ENCODE data around the gene WDR17.

The WDR17 gene

DNA sequence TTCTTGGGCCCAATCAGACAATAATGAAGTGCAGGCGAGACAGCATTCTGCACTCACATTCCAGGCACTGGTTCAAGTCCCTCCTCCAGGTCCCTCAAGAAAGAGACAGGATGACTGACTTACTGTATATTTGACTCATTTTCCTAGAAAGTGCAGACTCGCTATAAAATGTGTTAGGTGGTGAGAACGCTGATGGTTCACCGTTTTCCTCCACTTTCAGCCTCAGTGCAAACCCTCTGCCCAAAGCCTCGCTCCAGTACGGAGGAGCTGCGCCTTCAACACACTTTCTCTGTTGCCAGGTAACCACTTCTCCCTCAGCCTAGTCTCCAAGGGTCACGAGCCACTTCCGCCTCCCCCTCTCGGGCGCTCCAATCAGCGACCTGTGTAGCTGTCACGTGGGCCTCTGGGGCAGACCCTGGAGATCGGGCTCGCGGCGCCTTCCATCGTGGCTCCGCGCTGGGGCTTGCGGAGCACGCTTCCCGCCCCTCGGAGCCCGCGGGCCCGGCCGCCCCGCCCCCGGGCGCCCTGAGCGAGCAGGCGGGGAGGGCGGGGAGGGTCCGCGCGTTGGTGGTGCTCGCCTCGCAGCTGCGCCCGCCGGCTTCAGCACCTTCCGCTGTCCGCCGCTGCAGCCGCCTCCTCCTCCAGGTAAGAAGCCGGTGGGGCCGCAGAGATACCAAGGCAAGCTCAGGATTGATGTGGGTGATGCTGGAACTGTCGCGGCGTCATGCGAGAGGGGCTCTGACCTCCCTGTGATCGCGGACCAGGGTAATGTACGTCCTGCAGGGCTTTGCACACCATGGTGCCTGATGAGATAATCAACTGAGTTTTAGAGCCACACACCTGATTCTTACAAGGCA is at the start of gene WDR17:
Gene WDR17, plus strand, starts transcription at position 407 of the 857 bp plus-strand sequence. CDS start 45,740 bp downstream, outside the sequence.
- peak; percentile 68 for DNase-seq

DNA sequence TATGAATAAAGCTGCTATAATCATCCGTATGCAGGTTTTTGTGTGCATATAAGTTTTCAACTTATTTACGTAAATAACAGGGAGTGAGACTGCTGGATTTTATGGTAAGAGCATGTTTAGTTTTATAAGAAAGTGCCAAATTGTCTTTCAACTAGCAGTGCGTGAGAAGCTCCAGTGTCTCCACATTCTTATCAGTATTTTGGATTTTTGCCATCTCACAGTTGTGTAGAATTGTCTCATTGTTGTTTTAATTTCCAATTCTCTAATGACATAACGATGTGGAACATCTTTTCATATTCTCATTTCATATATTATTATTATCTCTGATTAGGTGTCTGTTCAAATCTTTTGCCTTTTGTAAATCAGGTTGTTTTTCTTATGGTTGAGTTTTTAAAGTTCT is 49.0 kb upstream of the WDR17 start:
- no peak for DNase-seq

DNA sequence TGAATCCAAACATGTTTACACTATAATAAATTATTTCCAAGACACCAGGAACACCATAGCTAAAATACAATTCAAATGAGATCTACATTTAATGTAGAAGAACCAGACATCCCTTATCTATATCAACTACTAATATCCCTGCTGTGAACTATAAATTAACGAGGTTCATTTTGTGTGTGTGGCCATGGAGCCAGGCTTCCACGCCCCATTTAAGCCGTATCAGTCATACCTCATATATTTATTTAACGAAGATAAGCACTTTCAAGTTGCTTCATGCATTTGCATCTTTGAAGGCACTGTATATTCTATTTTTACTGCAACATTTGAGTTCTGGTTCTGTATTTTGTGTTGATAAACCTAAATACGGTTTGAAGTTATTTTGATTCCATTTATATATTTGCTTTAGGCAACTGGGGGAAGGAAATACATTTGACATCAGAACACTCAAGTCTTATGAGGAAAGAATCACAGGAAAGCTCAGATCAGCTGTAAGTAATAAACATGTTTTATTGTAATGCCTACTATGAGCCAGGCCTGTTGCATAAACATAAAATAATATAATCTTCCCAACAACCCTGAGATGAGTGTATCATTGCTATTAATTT is 45.1 kb upstream of the WDR17 start:
- no peak for DNase-seq

DNA sequence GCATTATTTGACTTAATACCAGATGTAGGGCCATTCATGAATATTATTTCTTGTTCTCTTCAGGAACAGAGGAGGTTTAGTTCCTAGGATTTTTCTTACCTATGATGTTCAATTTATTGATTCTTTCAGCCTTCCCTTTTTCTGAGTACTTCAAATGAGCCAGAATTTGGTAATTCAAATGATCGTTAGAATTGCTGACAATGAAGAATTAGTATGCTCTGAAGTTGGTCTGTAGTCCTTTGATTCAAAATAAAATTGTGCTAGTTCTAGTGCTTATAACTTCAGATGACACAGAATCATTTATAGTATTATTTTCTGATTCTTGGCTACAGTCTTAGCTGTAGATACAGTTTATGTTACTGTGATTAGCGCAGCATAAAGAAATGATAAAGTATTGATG is 35.2 kb upstream of the WDR17 start:
- DNase-seq: no peak

DNA sequence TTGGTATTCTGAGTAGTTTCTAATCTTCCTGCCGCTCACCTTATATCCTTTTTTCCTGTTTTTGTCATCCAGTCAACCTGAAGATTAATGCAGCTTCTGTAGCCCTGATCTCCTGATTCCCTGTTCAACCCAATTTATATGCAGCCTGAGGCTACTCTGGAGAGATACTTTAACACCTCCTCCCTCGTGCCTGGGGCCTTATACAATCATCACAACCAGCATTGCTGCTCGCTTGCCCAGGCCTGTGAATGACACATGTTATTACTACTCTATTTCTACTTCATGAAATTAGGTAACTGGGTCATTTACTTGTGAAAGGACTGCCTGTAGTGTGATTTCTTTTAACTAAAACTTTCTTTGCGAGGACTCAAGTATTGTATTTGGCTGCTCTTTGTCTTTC is 33.7 kb upstream of the WDR17 start:
- DNase-seq: no peak

DNA sequence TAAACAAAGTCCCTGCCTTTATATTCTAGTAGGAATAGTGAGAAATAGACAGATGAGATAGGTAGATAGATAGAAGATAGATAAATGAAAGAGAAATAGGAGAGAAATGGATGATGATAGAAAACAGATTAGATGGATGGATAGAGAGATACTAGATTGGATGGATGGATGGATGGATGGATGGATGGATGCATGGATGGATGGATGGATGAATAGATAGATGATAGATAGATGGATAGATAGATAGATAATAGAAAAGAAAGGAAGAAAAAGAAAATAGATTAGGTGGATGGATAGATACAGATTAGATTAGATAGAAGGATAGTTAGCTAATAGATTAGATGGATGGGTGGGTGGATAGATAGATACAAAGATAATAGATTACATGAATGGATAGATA is 33.2 kb upstream of the WDR17 start:
- no peak for DNase-seq

DNA sequence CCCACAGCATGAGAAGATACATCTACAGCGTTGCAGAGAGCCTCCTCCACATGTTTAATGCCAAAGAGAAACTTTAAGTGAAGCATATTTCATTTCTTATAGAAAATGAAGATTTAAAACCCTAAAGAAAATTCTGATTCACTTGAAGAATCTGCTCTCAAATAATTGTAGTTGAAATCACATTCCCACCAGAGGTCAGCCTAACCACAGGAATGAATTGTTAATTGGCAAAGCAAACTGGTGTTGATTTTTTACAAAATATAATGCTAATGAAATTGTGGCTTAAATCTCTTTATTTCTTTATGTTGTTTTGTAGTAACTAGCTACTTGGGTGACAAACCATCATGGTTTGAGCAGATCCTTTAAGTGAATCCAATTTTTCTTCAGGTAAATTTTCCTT is 31.1 kb upstream of the WDR17 start:
- DNase-seq: no peak

DNA sequence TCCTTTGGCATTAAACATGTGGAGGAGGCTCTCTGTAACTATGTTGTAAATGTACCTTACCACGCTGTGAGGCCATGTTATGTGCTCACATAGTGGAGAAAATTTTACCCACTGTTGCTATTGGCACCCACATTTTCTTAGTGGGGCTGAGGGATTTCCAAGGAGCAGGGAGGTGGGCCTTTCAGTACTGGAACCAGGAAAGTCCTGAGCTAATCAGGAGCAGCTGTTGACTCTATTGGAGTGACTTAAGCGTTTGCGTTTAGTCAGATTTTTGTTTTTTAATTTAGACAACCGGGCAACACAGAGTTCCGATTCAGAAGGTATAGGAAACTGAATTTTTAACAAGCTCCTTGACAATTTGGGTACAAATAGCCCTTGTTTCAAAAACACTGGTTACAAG is 30.7 kb upstream of the WDR17 start:
- no peak for DNase-seq

DNA sequence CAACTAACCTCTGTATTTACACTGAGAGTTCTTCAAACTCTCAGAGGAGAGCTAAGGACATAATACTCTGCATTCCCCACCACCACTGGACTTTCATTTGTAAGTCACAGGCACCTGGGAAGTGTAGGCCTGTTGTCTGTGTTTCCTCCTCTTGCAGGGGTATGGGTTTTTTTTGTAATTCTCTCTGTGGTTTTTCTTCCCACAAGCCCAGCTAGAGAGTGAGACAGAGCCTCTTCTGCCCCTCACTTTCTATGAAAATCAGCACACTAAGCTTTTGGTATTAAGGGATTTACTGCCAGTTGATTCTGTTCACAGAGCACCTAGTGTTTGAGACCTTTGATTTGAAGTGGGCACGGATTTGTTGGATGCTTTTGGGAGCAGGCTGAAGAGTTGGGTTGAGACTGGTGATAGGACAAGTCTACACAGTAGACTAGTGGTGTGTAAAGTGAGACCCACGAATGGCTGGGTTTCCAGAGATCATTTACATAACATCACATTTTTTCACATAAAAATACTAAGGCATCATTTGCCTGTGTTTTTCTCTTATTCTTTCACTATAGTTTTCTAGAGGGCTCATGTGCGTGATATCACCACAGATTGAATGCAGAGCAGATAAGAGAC is 28.9 kb upstream of the WDR17 start:
- DNase-seq: no peak

DNA sequence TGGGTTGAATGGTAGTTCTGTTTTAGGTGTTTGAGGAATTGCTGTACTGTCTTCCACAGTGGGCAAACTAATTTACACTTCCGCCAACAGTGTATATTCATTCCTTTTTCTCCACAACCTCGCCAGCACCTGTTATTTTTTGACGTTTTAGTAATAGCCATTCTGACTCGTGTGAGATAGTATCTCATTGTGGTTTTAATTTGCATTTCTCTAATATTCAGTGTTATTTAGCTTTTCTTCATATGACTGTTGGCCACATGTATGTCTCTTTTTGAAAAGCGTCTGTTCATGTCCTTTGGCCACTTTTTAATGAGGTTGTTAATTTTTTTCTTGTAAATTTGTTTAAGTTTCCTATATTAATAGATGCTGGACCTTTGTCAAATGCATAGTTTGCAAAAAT is 26.9 kb upstream of the WDR17 start:
- no peak for DNase-seq

DNA sequence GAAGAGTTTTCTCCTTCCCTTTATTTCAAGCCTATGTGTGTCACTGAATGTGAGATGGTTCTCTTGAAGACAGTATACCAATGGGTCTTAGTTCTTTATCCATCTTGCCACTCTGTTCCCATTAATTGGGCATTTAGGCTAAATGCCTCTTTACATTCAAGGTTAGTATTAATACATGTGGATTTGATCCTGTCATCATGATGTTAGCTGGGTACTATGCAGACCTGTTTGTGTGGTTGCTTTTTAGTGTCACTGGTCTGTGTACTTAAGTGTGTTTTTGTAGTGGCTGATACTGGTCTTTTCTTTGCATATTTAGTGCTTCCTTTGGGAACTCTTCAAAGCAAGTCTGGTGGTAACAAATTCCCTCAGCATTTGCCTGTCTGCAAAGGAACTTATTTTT is 23.4 kb upstream of the WDR17 start:
- no peak for DNase-seq

DNA sequence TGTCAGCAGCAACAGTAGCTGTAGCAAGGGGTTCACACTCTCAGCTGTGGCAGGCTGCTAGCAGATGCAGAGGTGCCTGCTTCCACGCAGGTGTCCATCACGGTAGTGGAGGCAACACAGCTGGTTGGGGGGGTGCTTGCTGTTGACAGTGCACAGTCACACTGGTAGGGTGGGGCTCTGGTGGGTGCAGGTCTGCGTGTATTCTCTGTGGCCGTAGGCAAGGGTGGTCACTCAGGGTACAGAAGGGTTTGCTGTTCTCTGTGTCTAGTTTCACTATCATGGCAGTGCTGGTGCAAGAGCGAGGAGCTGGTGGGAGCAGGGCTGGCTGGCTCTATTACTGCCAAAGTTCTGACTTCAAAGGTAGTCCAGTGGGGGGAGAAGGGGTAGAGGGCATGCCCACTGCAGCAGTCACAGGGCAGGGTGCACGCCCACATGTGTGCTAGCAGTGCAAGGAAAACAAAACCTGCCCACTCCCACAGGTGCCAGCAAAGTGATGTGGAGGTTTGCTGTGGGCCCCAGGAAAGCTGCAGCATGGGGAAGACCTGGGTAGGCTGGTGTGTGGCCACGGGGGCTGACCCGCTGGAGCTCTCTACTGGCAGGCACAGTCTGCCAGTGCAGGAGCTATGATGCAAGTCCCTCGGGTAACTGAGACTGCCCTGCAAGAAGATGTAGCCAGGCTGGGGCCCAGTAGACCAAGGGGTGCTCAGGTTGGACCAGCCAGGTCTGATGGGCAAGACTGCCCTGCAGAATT is 21.6 kb upstream of the WDR17 start:
- no peak for DNase-seq

DNA sequence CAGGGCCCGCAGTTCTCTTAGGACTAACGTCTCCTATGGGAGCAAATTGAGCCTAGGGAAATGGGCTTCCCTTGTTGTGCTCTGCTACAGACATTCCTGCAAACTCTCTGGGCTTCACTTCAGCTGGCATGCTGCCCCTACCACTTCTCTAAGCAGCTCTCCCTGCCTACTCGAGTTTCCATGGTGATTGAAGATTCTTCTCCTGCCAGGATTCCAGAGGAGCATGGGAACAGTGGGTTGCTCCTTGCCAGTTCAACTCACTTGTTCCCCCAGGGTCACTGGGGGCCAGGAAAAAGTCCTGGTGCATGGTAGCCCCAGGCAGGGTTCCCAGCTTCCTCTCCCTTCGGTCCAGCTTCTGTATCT is 21.1 kb upstream of the WDR17 start:
- no peak for DNase-seq

DNA sequence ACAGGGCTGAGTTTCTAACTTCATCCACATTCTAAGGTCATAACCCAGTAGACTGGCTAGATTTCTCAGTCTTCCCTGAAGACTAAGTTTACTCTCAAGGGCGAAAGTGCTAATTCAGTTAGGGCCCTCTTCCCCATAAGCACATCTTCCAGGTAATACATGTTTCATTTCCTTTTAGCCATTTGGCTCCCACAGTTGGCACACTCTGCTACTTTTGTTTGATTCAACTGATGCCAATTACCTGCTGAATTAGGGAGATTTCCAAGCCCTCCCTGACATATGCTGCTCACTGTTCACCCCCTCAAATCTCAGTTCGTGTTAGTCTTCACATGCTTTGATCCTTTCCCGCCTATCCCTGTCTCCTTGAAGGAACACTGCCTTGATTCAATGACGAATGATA is 17.0 kb upstream of the WDR17 start:
- DNase-seq: no peak

DNA sequence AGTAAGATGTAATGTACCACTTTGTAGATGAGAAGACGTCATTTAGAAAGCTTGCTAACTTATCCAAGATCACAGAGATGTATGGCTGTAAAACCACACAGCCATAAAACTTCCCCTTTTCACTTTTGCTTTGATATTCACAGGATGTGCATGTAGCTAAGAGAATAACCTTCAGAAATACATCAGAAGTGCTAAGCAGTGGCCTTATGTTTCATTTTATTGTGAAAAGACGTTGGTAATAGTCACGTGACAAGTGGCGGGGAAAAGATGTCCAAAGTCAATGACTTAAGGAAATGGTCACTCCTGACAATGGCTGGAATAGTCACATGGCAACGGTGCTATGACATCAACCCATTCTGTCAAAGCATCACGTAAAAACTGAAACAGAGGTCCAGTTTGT is 12.9 kb upstream of the WDR17 start:
- DNase-seq: no peak

DNA sequence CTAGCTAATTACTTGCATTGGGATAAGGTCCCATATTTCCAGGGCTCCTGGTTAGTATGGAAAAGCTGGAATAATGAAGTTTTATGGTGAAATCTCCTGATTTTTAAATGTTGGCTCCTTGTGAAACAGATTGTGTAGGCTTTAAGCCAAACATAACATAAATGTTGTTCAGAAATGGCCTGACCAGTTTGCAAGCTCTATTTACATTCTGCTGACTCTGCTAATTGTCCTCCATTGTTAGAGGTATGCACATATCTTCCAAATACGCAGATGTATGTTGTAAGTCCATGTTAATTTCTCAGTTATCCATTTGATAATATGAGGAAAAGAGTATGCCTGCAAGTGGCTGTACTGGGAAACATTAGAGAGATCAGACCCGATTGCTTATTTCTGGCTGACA is 11.9 kb upstream of the WDR17 start:
- no peak for DNase-seq

DNA sequence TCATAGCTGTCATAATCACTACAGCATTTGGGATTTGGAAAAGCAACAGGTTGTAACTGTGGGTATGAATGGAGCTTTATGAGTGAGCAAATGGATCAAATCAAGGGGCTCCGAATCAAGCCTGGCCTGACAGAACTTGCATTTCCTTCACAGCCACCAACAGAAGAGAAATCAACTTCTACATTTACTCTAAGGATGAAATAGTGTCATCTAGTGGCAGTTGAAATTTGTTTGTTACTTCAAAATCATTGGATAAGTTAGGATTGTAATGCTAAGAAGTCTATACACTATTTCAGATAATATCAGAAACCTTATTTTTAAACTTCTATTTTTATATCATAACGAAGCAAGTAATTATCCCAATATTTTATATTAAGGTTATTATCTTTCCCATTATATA is 10.7 kb upstream of the WDR17 start:
- DNase-seq: no peak

DNA sequence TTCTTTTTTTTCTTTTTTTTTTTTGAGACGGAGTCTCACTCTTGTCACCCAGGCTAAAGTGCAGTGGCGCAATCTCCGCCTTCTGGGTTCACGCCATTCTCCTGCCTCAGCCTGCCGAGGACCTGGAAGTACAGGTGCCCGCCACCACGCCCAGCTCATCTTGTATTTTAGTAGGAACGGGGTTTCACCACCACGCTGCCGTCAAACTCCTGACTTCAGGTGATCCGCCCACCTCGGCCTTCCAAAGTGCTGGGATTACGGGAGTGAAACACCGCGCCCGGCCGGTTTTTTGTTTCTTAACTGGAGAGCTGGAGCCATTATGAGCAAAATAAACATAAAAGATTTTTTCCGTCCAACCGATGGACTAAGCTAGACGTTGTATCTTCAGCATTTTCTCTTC is 1.9 kb upstream of the WDR17 start:
- DNase-seq: no peak

DNA sequence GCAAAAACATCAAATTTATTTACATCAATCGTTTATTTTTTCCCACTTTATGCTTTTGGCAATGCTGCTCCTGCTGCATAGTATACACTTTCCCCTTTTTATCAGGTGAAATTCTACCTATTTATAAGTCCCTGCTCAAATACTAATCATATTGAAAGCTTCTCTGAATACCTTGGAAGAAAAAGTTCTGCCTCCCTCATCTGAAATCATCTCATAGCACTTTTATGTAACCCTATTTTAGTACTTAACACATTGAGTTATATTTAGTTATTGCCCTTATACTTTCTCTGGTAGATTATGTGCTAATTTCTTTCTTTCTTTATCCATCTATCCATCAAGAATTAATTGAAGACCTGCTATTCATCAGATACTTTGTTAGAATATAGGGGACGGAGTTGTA is 1.1 kb upstream of the WDR17 start:
- DNase-seq: no peak

DNA sequence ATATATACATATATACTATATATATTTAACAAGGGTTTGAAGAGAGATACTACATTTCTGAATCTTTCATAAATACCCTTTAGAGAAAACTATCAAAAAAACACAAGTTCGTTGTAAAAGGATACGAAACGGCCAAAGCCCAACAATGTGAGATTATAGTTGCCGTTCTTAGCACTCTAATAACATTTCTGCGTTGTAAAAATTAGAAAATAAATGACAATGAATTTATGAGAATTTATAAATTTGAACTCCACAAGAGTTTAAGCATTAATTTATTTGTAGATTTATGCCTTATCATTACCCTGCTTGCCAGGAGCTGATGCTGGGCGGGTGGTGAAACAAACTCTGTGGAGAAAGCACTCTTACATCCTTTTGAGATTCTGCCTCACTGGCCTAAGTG is 1.1 kb downstream of the WDR17 start:
- no peak for DNase-seq

DNA sequence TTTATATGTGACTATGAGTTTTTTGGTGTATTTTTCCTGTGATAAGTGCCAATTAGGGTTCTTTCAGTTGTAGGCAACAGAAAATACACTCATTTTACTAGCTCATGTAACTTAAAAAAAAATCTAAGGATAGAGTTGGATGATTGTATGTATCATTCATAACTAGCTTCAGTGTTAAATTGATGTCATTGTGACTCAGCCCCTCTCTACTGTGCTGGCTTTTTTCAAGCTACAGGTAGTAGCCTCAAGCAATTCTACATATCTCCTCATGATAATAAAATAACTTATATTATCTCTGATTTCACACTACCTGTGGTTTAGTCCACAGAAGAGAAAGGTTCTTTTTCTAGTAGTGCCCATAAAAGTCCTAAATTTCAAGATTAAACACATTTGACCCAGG is 11.9 kb downstream of the WDR17 start:
- no peak for DNase-seq

DNA sequence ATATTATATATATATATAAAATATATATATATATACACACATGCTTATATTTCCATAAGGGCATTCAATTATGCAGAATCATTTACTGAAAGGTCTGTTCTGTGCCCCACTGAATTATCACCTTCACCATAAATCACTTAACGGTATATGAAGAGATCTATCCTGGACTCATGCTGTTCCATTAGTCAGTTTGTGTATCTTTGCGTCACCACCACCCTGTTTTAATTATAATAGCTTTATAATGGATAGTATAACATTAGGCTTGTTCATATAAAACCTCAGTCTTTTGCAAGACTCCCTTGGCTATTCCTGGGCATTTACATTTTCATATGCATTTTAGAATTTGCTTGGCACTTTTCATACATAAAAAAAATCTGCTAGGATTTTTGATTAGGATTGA is 19.1 kb downstream of the WDR17 start:
- no peak for DNase-seq

DNA sequence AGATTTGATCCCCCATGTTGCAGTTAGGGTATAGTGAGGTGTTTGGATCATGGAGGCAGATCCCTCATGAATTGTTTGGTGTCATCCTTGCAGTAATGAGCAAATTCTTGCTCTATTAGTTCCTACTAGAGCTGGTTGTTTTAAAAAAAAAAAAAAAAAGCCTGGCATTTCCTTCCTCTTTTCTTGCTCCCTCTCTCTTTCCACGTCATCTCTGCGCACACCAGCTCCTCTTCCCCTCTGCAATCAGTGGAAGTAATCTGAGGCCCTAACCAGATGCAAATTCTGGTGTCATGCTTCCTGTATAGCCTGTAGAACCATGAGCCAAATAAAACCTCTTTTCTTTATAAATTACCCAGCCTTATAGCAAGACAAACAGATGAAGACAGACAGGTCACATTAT is 24.5 kb downstream of the WDR17 start:
- DNase-seq: no peak

DNA sequence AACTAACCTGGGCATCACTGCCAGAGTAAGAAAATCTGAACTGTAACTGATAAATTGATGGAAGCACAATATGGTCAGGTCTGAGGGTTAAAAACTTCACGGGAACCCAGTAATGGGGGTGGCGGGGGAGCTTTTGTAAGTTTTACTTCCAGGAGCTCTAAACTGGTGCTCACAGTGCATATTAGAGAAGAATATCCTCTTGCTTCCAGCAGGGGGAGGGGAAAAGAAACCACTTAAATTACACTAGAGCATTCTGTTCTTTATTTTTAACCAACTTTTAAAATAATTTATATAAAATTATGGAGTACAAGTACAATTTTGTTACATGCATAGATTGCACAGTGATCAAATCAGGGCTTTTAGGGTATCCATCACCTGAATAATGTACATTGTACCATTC is 33.7 kb downstream of the WDR17 start:
- DNase-seq: no peak

Measured in NCI-H524 treated with DMSO at 0.1 percent for 48 hours (cell line).